Mesenchymal stem cell (in vitro differentiated cells and primary cell): Measurements from ENCODE around the gene PCBP4.

ENCODE experiments used
- DNase-seq: peaks from one replicate; pipeline ENCODE4 v3.0.0-alpha.2; 2013
- H2AFZ ChIP-seq: one replicate; pipeline ENCODE4 v1.6.1; 2013; ENCODE audit warnings: low read depth, mild to moderate bottlenecking, control low read depth, inconsistent platforms, low read length, moderate library complexity
- H2AK5ac ChIP-seq: 2 replicates; pipeline ENCODE4 v1.6.1; 2013; ENCODE audit warnings: low read length, moderate library complexity, mild to moderate bottlenecking, inconsistent platforms; ENCODE audit not compliant: severe bottlenecking
- H2BK120ac ChIP-seq: one replicate; pipeline ENCODE4 v1.6.1; 2013; ENCODE audit warnings: low read depth, mild to moderate bottlenecking, inconsistent platforms, low read length, moderate library complexity
- H2BK12ac ChIP-seq, 2 experiments: one replicate each; pipeline ENCODE4 v1.6.1; 2013; ENCODE audit warnings: inconsistent platforms in 2 of 2, low read length in 2 of 2, mild to moderate bottlenecking in 2 of 2, moderate library complexity in 2 of 2, control low read depth in 1 of 2
- H2BK15ac ChIP-seq: one replicate; pipeline ENCODE4 v1.6.1; 2013; ENCODE audit warnings: mild to moderate bottlenecking, low read depth, inconsistent platforms; ENCODE audit not compliant: poor library complexity, severe bottlenecking
- H2BK5ac ChIP-seq: 2 replicates; pipeline ENCODE4 v1.6.1; 2013; ENCODE audit warnings: low read depth, mild to moderate bottlenecking, low read length, control low read depth, inconsistent platforms; ENCODE audit not compliant: poor library complexity, severe bottlenecking
- H3K14ac ChIP-seq, 2 experiments: one replicate each; pipeline ENCODE4 v1.6.1; 2013; ENCODE audit warnings: inconsistent platforms in 2 of 2, low read length in 2 of 2, control low read depth in 1 of 2, mild to moderate bottlenecking in 1 of 2, moderate library complexity in 1 of 2
- H3K18ac ChIP-seq, 2 experiments: one replicate each; pipeline ENCODE4 v1.6.1; 2013; ENCODE audit warnings: inconsistent platforms in 2 of 2, low read length in 2 of 2, control low read depth in 1 of 2, low read depth in 1 of 2, mild to moderate bottlenecking in 1 of 2
- H3K23ac ChIP-seq, 2 experiments: one replicate each; pipeline ENCODE4 v1.6.1; 2013; ENCODE audit warnings: inconsistent platforms in 2 of 2, low read length in 2 of 2, mild to moderate bottlenecking in 2 of 2, moderate library complexity in 2 of 2, control low read depth in 1 of 2
- H3K27ac ChIP-seq: 2 replicates; pipeline ENCODE4 v1.5.1; 2013; ENCODE audit warnings: mild to moderate bottlenecking, moderate library complexity, low read length, control low read depth, inconsistent platforms; ENCODE audit not compliant: poor library complexity, severe bottlenecking
- H3K27me3 ChIP-seq, 2 experiments: 2 replicates each; pipeline versions ENCODE4 v1.6.1 to v1.7.0; 2013; ENCODE audit warnings: low read length in 2 of 2, mild to moderate bottlenecking in 2 of 2, moderate library complexity in 2 of 2, control low read depth in 1 of 2, inconsistent platforms in 1 of 2; ENCODE audit not compliant: control insufficient read depth in 1 of 2, insufficient read depth in 1 of 2
- H3K36me3 ChIP-seq, 2 experiments: 2 replicates each; pipeline versions ENCODE4 v1.6.1 to v1.7.0; 2013; ENCODE audit warnings: low read length in 2 of 2, control low read depth in 1 of 2, inconsistent platforms in 1 of 2, low read depth in 1 of 2, mild to moderate bottlenecking in 1 of 2; ENCODE audit not compliant: insufficient read depth in 2 of 2, control insufficient read depth in 1 of 2
- H3K4ac ChIP-seq, 2 experiments: one replicate each; pipeline ENCODE4 v1.6.1; 2013; ENCODE audit warnings: inconsistent platforms in 2 of 2, low read length in 2 of 2, mild to moderate bottlenecking in 2 of 2, moderate library complexity in 2 of 2, control low read depth in 1 of 2, low read depth in 1 of 2
- H3K4me1 ChIP-seq: 2 replicates; pipeline ENCODE4 v1.6.1; 2013; ENCODE audit warnings: low read depth, low read length, control low read depth; ENCODE audit not compliant: control insufficient read depth, insufficient read depth
- H3K4me2 ChIP-seq: 2 replicates; pipeline ENCODE4 v1.6.1; 2013; ENCODE audit warnings: low read length, mild to moderate bottlenecking, inconsistent platforms; ENCODE audit not compliant: poor library complexity, severe bottlenecking
- H3K4me3 ChIP-seq, 2 experiments: 2 replicates each; pipeline versions ENCODE4 v1.5.1 to v1.7.0; 2013; ENCODE audit warnings: low read length in 2 of 2, mild to moderate bottlenecking in 2 of 2, control low read depth in 1 of 2, low read depth in 1 of 2; ENCODE audit not compliant: insufficient read depth in 1 of 2
- H3K79me1 ChIP-seq: replicated peaks from 2 replicates; pipeline ENCODE4 v1.6.1; 2013; ENCODE audit warnings: mild to moderate bottlenecking, control low read depth, low read length, inconsistent platforms; ENCODE audit not compliant: poor library complexity, severe bottlenecking
- H3K9ac ChIP-seq: 2 replicates; pipeline ENCODE4 v1.7.0; 2013; ENCODE audit warnings: mild to moderate bottlenecking, low read length, moderate library complexity
- H3K9me3 ChIP-seq: 2 replicates; pipeline ENCODE4 v1.7.0; 2013; ENCODE audit warnings: mild to moderate bottlenecking, low read length; ENCODE audit not compliant: control insufficient read depth
- H4K8ac ChIP-seq: one replicate; pipeline ENCODE4 v1.6.1; 2013; ENCODE audit warnings: inconsistent platforms, mild to moderate bottlenecking, low read length, moderate library complexity
- H4K91ac ChIP-seq: one replicate; pipeline ENCODE4 v1.6.1; 2013; ENCODE audit warnings: mild to moderate bottlenecking, low read length, inconsistent platforms
- WGBS: methylation state at CpG from one replicate; pipeline ENCODE4 v1.1.7; 2013; ENCODE audit warnings: mixed read lengths; 5-methylcytosine and 5-hydroxymethylcytosine counted together

The PCBP4 gene

GRCh38 chr3:51947215-51947900 is 19.9 kb downstream of the PCBP4 start:
- H3K23ac ChIP-seq: no peak overlapping the region
- H3K4ac ChIP-seq: no peak overlapping the region
- H3K4me2 ChIP-seq: no peak overlapping the region
- H3K4me3 ChIP-seq: no peak overlapping the region
- no peaks in the 10 kb centered on the region for H3K9me3 ChIP-seq
- H3K18ac ChIP-seq: no peak overlapping the region
- H3K79me1 ChIP-seq: peaks cover 1% of the 10 kb centered on the region
- H3K9ac ChIP-seq: no peak overlapping the region
- H2BK5ac ChIP-seq: no peak overlapping the region
- no peak overlapping the region for H2BK15ac ChIP-seq
- DNase-seq: no peak
- H3K27me3 ChIP-seq: no peaks in the 10 kb centered on the region
- H3K36me3 ChIP-seq: peaks cover 47 to 72% of the 10 kb centered on the region in 2 experiments
- WGBS: 81% methylated on average over 13 of the region's 13 CpGs
- no peak overlapping the region for H2BK120ac ChIP-seq
- H2BK12ac ChIP-seq: no peak overlapping the region
- no peak overlapping the region for H4K8ac ChIP-seq
- no peak overlapping the region for H2AFZ ChIP-seq
- no peak overlapping the region for H4K91ac ChIP-seq
- no peak overlapping the region for H3K27ac ChIP-seq
- H3K4me1 ChIP-seq: peaks cover 14% of the 10 kb centered on the region
- H3K14ac ChIP-seq: no peak overlapping the region
- no peak overlapping the region for H2AK5ac ChIP-seq

GRCh38 chr3:51946796-51947195 is 20.5 kb downstream of the PCBP4 start:
- Histone ChIP-seq H2BK12ac (no peak overlapping the region), H3K4me2 (no peak overlapping the region), H3K4ac (no peak overlapping the region), H3K79me1 (peaks cover 1% of the 10 kb centered on the region), H3K14ac (no peak overlapping the region), H3K36me3 (peaks cover 47 to 72% of the 10 kb centered on the region in 2 experiments), H3K27me3 (no peaks in the 10 kb centered on the region), H3K9ac (no peak overlapping the region), H3K4me1 (peaks cover 16% of the 10 kb centered on the region), H2AK5ac (no peak overlapping the region), H2BK15ac (no peak overlapping the region), H2BK5ac (no peak overlapping the region), H3K9me3 (no peaks in the 10 kb centered on the region), H3K4me3 (no peak overlapping the region), H3K27ac (no peak overlapping the region), H2AFZ (no peak overlapping the region), H2BK120ac (no peak overlapping the region), H4K91ac (no peak overlapping the region), H4K8ac (no peak overlapping the region), H3K23ac (no peak overlapping the region), H3K18ac (no peak overlapping the region)
- 81% methylated on average over 3 of the region's 4 CpGs for WGBS
- DNase-seq: no peak

GRCh38 chr3:51945926-51946705 is 21.1 kb downstream of the PCBP4 start:
- Histone ChIP-seq H2BK12ac (no peak overlapping the region), H3K4me2 (no peak overlapping the region), H3K23ac (no peak overlapping the region), H2BK15ac (no peak overlapping the region), H2AK5ac (no peak overlapping the region), H4K8ac (no peak overlapping the region), H3K14ac (no peak overlapping the region), H3K79me1 (peaks cover 5% of the 10 kb centered on the region), H3K9ac (no peak overlapping the region), H2BK120ac (no peak overlapping the region), H3K4ac (no peak overlapping the region), H3K27ac (no peak overlapping the region), H3K9me3 (no peaks in the 10 kb centered on the region), H3K4me3 (no peak overlapping the region), H4K91ac (no peak overlapping the region), H3K36me3 (peaks cover 47 to 68% of the 10 kb centered on the region in 2 experiments), H3K4me1 (peaks cover 16% of the 10 kb centered on the region), H3K27me3 (no peaks in the 10 kb centered on the region), H3K18ac (no peak overlapping the region), H2AFZ (no peak overlapping the region), H2BK5ac (no peak overlapping the region)
- no peak for DNase-seq
- WGBS: 91% methylated on average over 14 of the region's 14 CpGs

- Histone ChIP-seq H3K9me3 (no peaks in the 10 kb centered on the region), H3K23ac (no peak overlapping the region), H2BK120ac (no peak overlapping the region), H3K27ac (no peak overlapping the region), H2AFZ (no peak overlapping the region), H4K8ac (no peak overlapping the region), H3K4me1 (peaks cover 22% of the 10 kb centered on the region), H3K4ac (no peak overlapping the region), H3K9ac (no peak overlapping the region), H3K18ac (no peak overlapping the region), H3K14ac (no peak overlapping the region), H4K91ac (no peak overlapping the region), H3K4me3 (no peak overlapping the region), H3K27me3 (no peaks in the 10 kb centered on the region), H3K4me2 (no peak overlapping the region), H3K36me3 (peaks cover 47 to 63% of the 10 kb centered on the region in 2 experiments), H3K79me1 (peaks cover 9% of the 10 kb centered on the region), H2BK12ac (no peak overlapping the region), H2BK15ac (no peak overlapping the region), H2BK5ac (no peak overlapping the region), H2AK5ac (no peak overlapping the region)
- DNase-seq: no peak
- 87% methylated on average over 18 of the region's 18 CpGs for WGBS
Observed at GRCh38 chr3:51945031-51945840, 22.0 kb downstream of the PCBP4 start.
